Trophoblast cell (in vitro differentiated cells and primary cell): Measurements from ENCODE around the gene SLCO2A1.

ENCODE experiments used
- DNase-seq, 2 donors: peaks; one replicate each; pipeline ENCODE4 v3.0.0-alpha.2; 2016
- H2AFZ ChIP-seq: 2 replicates; pipeline ENCODE4 v1.6.1; 2013; ENCODE audit warnings: low read length, moderate library complexity, mild to moderate bottlenecking; ENCODE audit not compliant: insufficient read depth, poor library complexity
- H2AK5ac ChIP-seq: 2 replicates; pipeline ENCODE4 v1.6.1; 2013; ENCODE audit warnings: mild to moderate bottlenecking, low read length
- H2BK120ac ChIP-seq: 2 replicates; pipeline ENCODE4 v1.6.1; 2013; ENCODE audit warnings: low read length, mild to moderate bottlenecking, moderate library complexity; ENCODE audit not compliant: insufficient read depth, poor library complexity
- H2BK12ac ChIP-seq: 2 replicates; pipeline ENCODE4 v1.6.1; 2013; ENCODE audit warnings: mild to moderate bottlenecking, low read length, moderate library complexity
- H2BK5ac ChIP-seq: 2 replicates; pipeline ENCODE4 v1.6.1; 2013; ENCODE audit warnings: low read length, low read depth, moderate library complexity, mild to moderate bottlenecking; ENCODE audit not compliant: poor library complexity
- H3K14ac ChIP-seq: 2 replicates; pipeline ENCODE4 v1.6.1; 2013; ENCODE audit warnings: mild to moderate bottlenecking, low read length
- H3K18ac ChIP-seq: 2 replicates; pipeline ENCODE4 v1.6.1; 2013; ENCODE audit warnings: mild to moderate bottlenecking, low read length
- H3K23ac ChIP-seq: 2 replicates; pipeline ENCODE4 v1.6.1; 2013; ENCODE audit warnings: low read length
- H3K27ac ChIP-seq: 2 replicates; pipeline ENCODE4 v1.5.1; 2013; ENCODE audit warnings: low read depth, mild to moderate bottlenecking, inconsistent platforms, low read length, moderate library complexity
- H3K27me3 ChIP-seq: 2 replicates; pipeline ENCODE4 v1.6.1; 2013; ENCODE audit warnings: inconsistent platforms, mild to moderate bottlenecking, low read length, moderate library complexity; ENCODE audit not compliant: insufficient read depth
- H3K36me3 ChIP-seq, 2 experiments: 1 replicate in 1 of 2; 2 replicates in 1 of 2; pipeline ENCODE4 v1.6.1; 2013; ENCODE audit warnings: low read length in 2 of 2, mild to moderate bottlenecking in 2 of 2, moderate library complexity in 1 of 2; ENCODE audit not compliant: insufficient read depth in 2 of 2, control insufficient read depth in 1 of 2
- H3K4ac ChIP-seq: 2 replicates; pipeline ENCODE4 v1.6.1; 2013; ENCODE audit warnings: low read depth, mild to moderate bottlenecking, low read length, moderate library complexity
- H3K4me1 ChIP-seq, 2 experiments: 1 replicate in 1 of 2; 2 replicates in 1 of 2; pipeline ENCODE4 v1.6.1; 2013; ENCODE audit warnings: low read length in 2 of 2, mild to moderate bottlenecking in 2 of 2, moderate library complexity in 1 of 2; ENCODE audit not compliant: insufficient read depth in 2 of 2, control insufficient read depth in 1 of 2
- H3K4me2 ChIP-seq: 2 replicates; pipeline ENCODE4 v1.6.1; 2013; ENCODE audit warnings: inconsistent platforms, mild to moderate bottlenecking, low read length, moderate library complexity
- H3K4me3 ChIP-seq: 2 replicates; pipeline ENCODE4 v1.5.1; 2013; ENCODE audit warnings: mild to moderate bottlenecking, low read depth, low read length, inconsistent platforms
- H3K79me1 ChIP-seq: one replicate; pipeline ENCODE4 v1.6.1; 2013; ENCODE audit warnings: low read length
- H3K79me2 ChIP-seq: 2 replicates; pipeline ENCODE4 v1.6.1; 2013; ENCODE audit warnings: low read length, mild to moderate bottlenecking; ENCODE audit not compliant: control insufficient read depth, insufficient read depth, poor library complexity
- H3K9ac ChIP-seq: 2 replicates; pipeline ENCODE4 v1.6.1; 2013; ENCODE audit warnings: mild to moderate bottlenecking, low read length
- H3K9me3 ChIP-seq: 2 replicates; pipeline ENCODE4 v1.6.1; 2013; ENCODE audit warnings: low read depth, mild to moderate bottlenecking, control low read depth, inconsistent platforms, low read length; ENCODE audit not compliant: insufficient read depth
- H4K12ac ChIP-seq: 2 replicates; pipeline ENCODE4 v1.6.1; 2013; ENCODE audit warnings: low read depth, mild to moderate bottlenecking, low read length, moderate library complexity
- H4K8ac ChIP-seq: 2 replicates; pipeline ENCODE4 v1.6.1; 2013; ENCODE audit warnings: low read depth, mild to moderate bottlenecking, low read length, moderate library complexity
- H4K91ac ChIP-seq: one replicate; pipeline ENCODE4 v1.6.1; 2013; ENCODE audit warnings: low read depth, mild to moderate bottlenecking, low read length, moderate library complexity
- WGBS: extraction: QIAGEN DNeasy Blood & Tissue Kit; methylation state at CpG from one replicate; pipeline ENCODE4 v1.1.7; 2013; ENCODE audit warnings: missing lambda C conversion rate; ENCODE audit not compliant: insufficient read length, insufficient coverage; ENCODE audit errors: extremely low coverage; 5-methylcytosine and 5-hydroxymethylcytosine counted together

Gene SLCO2A1

DNA sequence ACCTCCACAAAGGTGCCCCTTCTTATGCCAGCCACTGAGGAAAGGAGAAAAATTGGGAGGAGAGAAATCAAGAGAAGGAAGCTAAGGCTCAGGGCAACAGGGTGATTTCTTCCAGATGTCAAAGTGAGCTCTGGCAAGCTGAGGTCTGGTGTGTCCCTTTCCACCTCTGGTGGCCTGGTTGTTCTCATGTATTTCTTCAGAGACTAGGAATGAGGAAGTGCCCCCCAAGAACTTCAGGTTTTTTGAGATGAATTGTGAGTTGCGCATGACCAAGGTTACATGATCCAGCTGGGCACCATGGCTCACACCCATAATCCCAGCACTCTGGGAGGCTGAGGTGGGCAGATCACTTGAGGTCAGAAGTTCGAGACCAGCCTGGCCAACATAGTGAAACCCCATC is 139.7 kb downstream of the SLCO2A1 start:
- Histone ChIP-seq H3K4me2 (no peak overlapping the region), H2BK120ac (no peak overlapping the region), H3K14ac (no peak overlapping the region), H3K79me2 (no peaks in the 10 kb centered on the region), H2AK5ac (no peak overlapping the region), H3K9ac (no peak overlapping the region), H4K91ac (no peak overlapping the region), H2AFZ (no peak overlapping the region), H3K79me1 (no peaks in the 10 kb centered on the region), H4K12ac (no peak overlapping the region), H2BK12ac (no peak overlapping the region), H3K4me3 (no peak overlapping the region), H2BK5ac (no peak overlapping the region), H4K8ac (no peak overlapping the region), H3K27me3 (peaks cover 11% of the 10 kb centered on the region), H3K27ac (no peak overlapping the region), H3K23ac (no peak overlapping the region), H3K36me3 (no peaks in the 10 kb centered on the region), H3K4me1 (peaks cover 8 to 10% of the 10 kb centered on the region in 2 experiments), H3K9me3 (peaks cover 4% of the 10 kb centered on the region), H3K4ac (no peak overlapping the region), H3K18ac (no peak overlapping the region)
- DNase-seq = no peak
- no CpG with 5 or more reads among the region's 2 CpGs for WGBS

DNA sequence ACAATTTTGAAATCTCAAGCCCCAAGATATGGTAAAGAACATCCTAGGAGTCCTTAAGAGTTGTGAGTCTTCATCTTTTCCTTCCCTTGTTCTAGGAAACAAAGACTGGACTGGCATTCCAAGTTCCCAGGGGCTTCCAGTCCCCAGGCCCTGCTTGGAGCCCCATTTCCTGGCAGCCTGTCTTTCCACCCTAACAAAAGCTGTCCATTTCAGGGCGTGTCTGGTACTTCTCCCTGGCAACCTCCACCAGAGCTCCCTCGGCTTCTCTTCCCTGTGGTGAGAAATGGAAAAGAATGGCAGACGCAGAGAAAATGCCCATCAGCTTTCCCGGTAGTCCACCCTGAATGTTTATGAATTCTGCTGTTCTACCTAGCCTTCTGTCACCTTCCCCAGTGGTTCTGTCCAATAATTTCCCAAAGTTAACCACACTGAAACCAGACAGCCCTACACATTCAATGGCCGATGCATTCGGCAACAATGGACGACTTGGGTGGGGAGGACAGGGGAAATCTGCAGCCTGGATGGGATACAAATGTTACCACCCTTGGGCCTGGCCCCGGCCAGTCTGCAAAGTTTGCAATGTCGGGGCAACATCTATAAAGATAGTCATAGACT is 140.9 kb downstream of the SLCO2A1 start:
- Histone ChIP-seq H3K9ac (no peak overlapping the region), H4K8ac (no peak overlapping the region), H2BK5ac (no peak overlapping the region), H3K18ac (no peak overlapping the region), H3K79me1 (no peaks in the 10 kb centered on the region), H3K4me2 (no peak overlapping the region), H3K4me3 (no peak overlapping the region), H3K4ac (no peak overlapping the region), H3K27ac (no peak overlapping the region), H3K79me2 (no peaks in the 10 kb centered on the region), H2AK5ac (no peak overlapping the region), H3K23ac (no peak overlapping the region), H4K12ac (no peak overlapping the region), H3K4me1 (peaks cover 5 to 6% of the 10 kb centered on the region in 2 experiments), H4K91ac (no peak overlapping the region), H3K9me3 (peaks cover 1% of the 10 kb centered on the region), H3K27me3 (no peaks in the 10 kb centered on the region), H3K36me3 (no peaks in the 10 kb centered on the region), H2BK120ac (no peak overlapping the region), H3K14ac (no peak overlapping the region), H2BK12ac (no peak overlapping the region), H2AFZ (no peak overlapping the region)
- DNase-seq = no peak
- WGBS = no CpG with 5 or more reads among the region's 9 CpGs

DNA sequence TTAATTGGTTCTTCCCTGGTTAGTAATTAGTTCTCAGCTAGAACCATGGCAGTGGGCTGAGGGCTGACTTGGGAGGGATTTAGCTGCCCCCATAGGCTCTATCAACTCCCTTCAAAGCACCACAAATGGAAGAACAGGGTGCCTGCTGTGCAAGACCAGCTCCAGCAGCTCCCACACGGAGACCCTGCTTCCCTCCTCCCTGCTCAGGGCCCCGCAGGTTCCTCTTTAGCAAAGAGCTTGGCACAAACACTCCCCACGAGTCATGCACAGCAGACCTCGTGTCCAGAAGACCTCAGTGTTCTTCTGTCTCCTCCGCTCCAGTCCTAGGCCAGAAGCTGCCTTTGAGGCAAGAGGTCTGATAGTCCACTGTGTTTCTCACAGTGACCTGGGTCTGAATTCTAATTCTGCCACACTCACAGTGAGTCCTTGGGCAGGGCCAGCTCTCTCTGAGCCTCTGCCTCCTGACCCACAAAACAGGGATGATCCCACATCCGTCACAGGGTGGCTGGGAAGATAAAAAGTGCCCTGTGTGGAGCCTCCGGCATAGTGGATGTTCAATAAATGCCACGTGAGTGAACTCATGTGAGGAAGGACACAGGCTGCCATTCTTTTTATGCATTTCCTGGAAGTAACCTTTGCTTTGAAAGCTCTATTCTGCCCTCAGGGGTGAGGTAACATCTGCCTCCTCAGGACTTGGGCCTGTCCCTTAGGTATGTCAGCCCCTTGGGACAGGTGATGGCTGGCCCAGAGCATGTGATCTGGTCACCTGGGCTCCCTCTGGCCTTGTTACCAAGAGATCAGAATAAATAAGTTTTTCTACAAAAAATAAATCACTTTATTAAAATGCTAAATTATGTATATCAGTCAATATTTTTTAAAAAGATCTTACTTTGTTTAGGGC is 141.7 kb downstream of the SLCO2A1 start:
- Histone ChIP-seq H4K91ac (no peak overlapping the region), H3K9me3 (peaks cover 1% of the 10 kb centered on the region), H4K8ac (no peak overlapping the region), H3K36me3 (no peaks in the 10 kb centered on the region), H3K79me2 (no peaks in the 10 kb centered on the region), H3K4me2 (no peak overlapping the region), H3K4ac (no peak overlapping the region), H2BK12ac (no peak overlapping the region), H3K79me1 (no peaks in the 10 kb centered on the region), H3K14ac (no peak overlapping the region), H2BK120ac (no peak overlapping the region), H4K12ac (no peak overlapping the region), H2AK5ac (no peak overlapping the region), H3K4me1 (peaks cover 5 to 6% of the 10 kb centered on the region in 2 experiments), H3K23ac (no peak overlapping the region), H3K4me3 (no peak overlapping the region), H2AFZ (no peak overlapping the region), H3K9ac (no peak overlapping the region), H3K18ac (no peak overlapping the region), H2BK5ac (no peak overlapping the region), H3K27me3 (no peaks in the 10 kb centered on the region), H3K27ac (no peak overlapping the region)
- peak; percentile 66 to 73 for DNase-seq
- no CpG with 5 or more reads among the region's 8 CpGs for WGBS

DNA sequence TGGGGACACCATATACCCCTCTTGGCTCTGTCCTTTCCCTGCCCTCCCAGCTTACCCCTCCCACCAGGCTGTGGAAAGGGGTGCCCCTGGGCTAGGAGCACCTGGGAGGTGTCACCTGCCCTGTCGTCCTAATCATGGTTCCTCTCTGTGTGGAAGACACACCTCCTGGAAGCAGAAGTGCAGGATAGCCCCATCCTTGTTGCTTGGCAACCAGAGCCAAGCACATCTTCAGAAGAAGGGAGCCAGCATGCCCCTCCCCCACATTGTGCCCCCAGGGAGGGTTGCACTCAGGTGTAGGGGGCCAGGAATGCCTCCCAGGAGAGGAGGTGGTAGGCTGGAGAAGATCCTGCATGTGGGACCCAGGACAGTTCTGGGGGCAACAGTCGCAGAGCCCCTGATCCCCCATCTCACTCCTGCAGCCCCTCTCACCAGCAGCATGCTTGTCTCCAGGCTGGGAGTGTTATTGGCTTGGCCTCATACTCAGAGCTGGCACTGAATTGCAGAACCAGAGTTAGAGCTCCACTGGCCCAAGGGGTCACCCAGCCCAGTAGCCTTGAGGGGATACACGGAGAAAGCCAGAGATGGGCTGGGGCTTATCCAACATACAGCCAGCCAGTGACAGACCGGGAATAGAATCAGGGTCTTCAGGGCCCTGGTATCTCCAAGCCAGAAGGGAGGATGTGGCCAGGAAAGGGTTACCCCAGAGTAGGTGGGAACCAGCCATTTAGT is 142.5 kb downstream of the SLCO2A1 start:
- no peak overlapping the region for H3K9ac ChIP-seq
- H3K14ac ChIP-seq = no peak overlapping the region
- H3K4me1 ChIP-seq = peaks cover 5 to 8% of the 10 kb centered on the region in 2 experiments
- no peak overlapping the region for H4K12ac ChIP-seq
- H3K4me3 ChIP-seq = no peak overlapping the region
- no peak overlapping the region for H3K18ac ChIP-seq
- H2BK12ac ChIP-seq = no peak overlapping the region
- H3K36me3 ChIP-seq = no peaks in the 10 kb centered on the region
- no peak overlapping the region for H3K27ac ChIP-seq
- no peak overlapping the region for H4K91ac ChIP-seq
- no peak overlapping the region for H2BK5ac ChIP-seq
- H3K4ac ChIP-seq = no peak overlapping the region
- no peak overlapping the region for H3K4me2 ChIP-seq
- no peak overlapping the region for H3K23ac ChIP-seq
- H3K79me1 ChIP-seq = no peaks in the 10 kb centered on the region
- no peak overlapping the region for H4K8ac ChIP-seq
- H3K79me2 ChIP-seq = no peaks in the 10 kb centered on the region
- peaks cover 1% of the 10 kb centered on the region for H3K9me3 ChIP-seq
- no peak overlapping the region for H2AFZ ChIP-seq
- DNase-seq = no peak
- WGBS = no CpG with 5 or more reads among the region's 4 CpGs
- H2AK5ac ChIP-seq = no peak overlapping the region
- H3K27me3 ChIP-seq = no peaks in the 10 kb centered on the region
- H2BK120ac ChIP-seq = no peak overlapping the region
